ENCODE measurements around the gene TMEM255B.

DNA sequence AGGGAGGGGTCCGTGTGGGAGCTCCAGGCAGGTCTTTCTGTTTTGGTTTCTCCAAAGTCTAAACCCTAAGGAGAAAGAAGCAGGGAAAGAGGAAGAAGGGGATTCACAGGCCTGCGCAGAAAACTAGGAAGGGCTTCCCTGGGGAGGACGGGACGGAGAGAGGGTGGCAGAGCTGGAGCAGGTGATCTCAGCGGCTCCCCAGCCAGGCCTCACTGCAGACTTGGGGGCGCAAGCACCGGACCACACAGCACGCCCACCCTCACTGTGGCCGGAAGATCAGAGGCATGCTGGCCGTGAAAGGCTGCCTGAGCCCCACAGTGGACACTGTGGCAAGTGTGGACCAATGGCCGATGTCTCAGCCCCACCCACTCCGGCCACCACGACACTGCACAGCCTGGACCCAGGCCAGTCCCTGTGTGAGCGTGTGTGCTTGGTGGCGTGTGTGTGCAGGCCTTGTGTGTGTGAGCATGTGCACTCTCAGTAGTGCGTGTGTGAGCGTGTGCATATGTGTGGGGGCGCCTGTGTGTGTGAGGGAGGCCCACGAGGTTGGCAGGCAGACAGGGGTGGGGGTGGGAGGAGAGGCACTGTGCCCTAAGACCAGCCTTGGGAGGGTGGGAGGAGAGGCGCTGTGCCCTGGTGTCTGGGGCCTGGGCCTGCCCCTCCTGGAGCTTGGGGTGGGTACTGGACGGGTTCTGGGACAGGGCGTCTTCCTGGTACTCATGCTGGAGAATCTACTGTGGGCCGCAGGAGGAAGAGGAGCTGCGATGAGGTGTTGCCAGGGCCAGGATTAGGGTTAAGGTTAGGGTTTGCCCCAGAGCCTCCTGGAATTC lies 15.4 kb upstream of the TMEM255B start:
- TF ChIP-seq POLR2A (IDR thresholded peaks at IDR 0.05) (no peak), POLR2AphosphoS5 (IDR thresholded peaks at IDR 0.05) (no peak)
- TF ChIP-seq, protein P1, sequence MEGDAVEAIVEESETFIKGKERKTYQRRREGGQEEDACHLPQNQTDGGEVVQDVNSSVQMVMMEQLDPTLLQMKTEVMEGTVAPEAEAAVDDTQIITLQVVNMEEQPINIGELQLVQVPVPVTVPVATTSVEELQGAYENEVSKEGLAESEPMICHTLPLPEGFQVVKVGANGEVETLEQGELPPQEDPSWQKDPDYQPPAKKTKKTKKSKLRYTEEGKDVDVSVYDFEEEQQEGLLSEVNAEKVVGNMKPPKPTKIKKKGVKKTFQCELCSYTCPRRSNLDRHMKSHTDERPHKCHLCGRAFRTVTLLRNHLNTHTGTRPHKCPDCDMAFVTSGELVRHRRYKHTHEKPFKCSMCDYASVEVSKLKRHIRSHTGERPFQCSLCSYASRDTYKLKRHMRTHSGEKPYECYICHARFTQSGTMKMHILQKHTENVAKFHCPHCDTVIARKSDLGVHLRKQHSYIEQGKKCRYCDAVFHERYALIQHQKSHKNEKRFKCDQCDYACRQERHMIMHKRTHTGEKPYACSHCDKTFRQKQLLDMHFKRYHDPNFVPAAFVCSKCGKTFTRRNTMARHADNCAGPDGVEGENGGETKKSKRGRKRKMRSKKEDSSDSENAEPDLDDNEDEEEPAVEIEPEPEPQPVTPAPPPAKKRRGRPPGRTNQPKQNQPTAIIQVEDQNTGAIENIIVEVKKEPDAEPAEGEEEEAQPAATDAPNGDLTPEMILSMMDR (IDR thresholded peaks at IDR 0.05) = no peak

Data from upper lobe of left lung (tissue), 4 donors.